GM12875 (cell line): ENCODE results near the gene PHF12.

Experiments used
- H3K4me3 ChIP-seq: one replicate; pipeline ENCODE4 v1.5.1; 2011; ENCODE audit warnings: low read depth, low read length, control low read depth
- TF ChIP-seq, protein P1 (sequence below): IDR thresholded peaks from 2 replicates; pipeline ENCODE4 v1.5.1; 2011; ENCODE audit warnings: low read depth, mild to moderate bottlenecking, control low read depth, inconsistent platforms, low read length, moderate library complexity, borderline replicate concordance; ENCODE audit not compliant: insufficient read depth

The PHF12 gene

DNA sequence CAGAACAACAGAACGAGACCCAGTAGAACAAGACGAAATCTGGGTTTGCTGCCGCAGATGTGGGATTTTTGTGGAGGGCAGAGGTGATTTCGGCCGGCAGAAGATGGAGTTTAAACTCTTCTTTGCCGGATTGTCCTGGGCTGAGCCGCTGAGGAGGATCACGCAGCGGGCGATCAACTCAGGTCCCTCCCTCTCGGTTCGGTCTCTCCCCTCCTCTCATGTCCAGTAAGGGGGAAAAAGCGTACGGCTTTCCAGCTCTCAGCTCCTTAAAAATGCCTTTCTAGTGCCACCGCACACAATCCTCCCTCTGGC is 2.5 kb downstream of the PHF12 start:
- TF ChIP-seq, protein P1, sequence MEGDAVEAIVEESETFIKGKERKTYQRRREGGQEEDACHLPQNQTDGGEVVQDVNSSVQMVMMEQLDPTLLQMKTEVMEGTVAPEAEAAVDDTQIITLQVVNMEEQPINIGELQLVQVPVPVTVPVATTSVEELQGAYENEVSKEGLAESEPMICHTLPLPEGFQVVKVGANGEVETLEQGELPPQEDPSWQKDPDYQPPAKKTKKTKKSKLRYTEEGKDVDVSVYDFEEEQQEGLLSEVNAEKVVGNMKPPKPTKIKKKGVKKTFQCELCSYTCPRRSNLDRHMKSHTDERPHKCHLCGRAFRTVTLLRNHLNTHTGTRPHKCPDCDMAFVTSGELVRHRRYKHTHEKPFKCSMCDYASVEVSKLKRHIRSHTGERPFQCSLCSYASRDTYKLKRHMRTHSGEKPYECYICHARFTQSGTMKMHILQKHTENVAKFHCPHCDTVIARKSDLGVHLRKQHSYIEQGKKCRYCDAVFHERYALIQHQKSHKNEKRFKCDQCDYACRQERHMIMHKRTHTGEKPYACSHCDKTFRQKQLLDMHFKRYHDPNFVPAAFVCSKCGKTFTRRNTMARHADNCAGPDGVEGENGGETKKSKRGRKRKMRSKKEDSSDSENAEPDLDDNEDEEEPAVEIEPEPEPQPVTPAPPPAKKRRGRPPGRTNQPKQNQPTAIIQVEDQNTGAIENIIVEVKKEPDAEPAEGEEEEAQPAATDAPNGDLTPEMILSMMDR = no peak
- peak overlapping the region; percentile 84 for H3K4me3 ChIP-seq

DNA sequence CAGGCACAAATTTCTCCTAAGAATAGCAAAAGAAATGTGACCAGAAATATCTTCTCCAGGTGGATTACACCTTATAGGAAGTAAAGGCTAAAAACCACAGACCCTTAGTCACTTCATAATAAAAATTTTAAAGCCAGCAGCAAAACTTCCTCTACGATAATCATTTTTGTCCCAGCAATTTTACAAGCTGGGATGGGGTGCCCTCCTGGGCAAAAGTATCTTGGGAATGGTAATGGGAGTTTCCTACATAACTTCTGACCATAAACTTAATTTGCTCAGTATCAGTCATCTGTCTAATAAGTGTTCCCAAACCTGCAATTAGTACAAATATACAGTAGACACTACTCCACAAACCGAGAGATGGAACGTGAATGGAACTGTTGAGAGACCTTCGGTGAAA is 3.0 kb downstream of the PHF12 start:
- peak overlapping the region; percentile 84 for H3K4me3 ChIP-seq
- TF ChIP-seq, protein P1 = no peak

DNA sequence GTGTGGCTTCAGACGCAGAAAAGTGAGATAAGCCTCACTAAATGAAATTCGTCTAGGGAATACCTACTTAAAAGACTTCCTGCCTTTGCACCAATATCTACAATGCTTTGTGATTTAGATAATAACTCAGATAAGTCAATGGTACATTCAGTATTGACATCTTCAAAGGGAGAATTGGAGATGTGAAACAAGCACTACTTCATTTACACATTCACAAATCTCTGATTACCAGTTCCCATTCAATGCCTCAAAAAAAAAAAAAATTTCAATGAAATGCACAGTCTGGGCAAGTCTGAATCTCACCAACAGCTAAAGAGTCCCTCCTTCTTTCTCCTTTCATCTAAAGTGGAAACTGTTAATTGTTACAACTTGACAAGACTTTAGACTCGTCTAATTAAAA is 3.7 kb downstream of the PHF12 start:
- TF ChIP-seq, protein P1 = no peak
- H3K4me3 ChIP-seq = no peak overlapping the region

DNA sequence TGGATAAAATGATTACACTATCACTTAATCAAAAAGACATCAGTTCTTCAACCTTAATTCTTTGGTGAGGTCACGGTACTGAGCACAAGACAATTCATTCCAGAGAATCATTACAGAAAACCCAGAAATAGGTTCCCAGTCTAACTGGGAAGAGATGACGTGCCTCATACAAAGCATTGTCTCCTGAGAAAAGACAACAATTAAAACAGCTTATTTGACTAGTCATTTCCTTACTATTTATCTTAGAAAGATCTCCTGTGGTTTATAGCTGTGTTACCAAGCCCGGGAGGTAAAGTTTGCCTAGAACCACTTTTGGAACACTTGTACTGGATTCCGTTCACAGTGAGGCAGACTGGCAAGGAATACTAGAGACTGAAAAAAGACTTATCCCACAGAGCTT is 5.1 kb downstream of the PHF12 start:
- no peak overlapping the region for H3K4me3 ChIP-seq
- TF ChIP-seq, protein P1 = no peak

DNA sequence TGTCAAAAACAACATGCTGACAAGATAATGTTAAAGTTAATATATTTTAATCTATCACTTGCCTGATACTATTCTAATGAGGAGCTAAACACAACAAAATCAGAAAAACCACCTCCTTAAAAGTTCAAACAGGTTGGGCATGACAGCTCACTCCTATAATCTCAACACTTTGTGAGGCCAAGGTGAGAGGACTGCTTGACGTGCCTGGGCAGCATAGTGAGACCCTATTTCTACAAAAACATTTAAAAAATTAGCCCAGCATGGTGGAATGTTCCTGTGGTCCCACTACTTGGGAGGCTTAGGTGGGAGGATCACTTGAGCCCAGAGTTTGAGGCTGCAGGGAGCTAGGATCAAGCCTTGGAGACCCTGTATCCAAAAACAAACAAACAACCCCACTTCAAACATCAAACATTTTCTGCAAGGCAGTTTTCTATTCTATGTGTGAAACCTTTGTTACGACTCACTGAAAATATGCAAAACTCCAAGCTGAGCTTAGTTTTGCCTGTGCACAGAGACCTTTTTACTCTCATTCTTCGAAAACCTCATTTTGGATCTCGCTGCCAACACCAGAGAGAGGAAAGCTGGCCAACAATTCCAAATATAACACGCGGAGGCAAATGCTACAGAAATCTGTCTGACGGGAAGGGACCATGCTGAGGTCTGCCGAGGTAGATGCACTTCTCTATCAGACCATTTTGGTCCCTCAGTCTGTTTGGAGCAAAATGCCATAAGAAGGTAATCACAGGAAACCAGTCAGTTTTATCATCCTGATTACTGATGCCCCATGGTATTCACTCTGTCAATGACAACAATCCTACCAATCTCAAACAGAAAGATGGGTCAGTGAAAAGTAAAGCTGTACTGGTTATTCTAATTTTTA is 6.2 kb downstream of the PHF12 start:
- TF ChIP-seq, protein P1 = no peak
- no peak overlapping the region for H3K4me3 ChIP-seq

DNA sequence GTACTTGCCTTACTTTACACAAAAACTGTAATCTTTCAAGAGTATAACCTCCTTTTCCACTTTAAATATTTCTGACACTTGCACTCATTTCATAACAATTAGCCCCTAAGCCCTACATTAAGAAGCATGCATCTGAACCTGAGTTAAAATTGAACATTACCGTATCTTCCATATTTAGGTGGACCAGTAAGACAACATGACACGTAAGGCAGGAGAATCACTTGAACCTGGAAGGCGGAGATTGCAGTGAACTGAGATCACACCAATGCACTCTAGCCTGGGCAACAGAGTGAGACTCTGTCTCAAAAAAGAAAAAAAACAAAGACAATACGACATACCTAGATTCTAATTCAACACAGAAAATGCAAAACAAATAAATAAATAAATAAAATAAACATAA is 7.0 kb downstream of the PHF12 start:
- TF ChIP-seq, protein P1 = no peak
- H3K4me3 ChIP-seq = no peak overlapping the region

DNA sequence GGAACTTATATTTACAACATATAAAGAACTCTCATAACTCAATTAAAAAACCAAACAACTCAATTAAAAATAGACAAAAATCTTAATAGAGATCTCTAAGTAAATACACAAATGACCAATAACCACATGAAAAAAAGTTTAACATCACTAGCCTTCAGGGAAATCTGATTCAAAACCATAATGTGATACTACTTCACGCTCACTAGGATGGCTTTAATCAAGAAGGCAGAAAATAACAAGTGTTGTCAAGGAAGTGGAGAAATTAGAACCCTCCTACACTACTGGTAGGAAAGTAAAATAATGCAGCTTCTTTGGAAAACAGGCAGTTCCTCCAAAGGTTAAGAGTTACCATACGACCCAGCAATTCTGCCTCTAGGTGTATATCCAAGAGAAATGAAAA is 8.4 kb downstream of the PHF12 start:
- no peak overlapping the region for H3K4me3 ChIP-seq
- TF ChIP-seq, protein P1 = no peak
